Measurements from ENCODE around the gene SDHD. TPM values are rescaled to one million over a fixed set of nuclear protein-coding genes. Genes with fewer than 3 reads are reported as not detected.

Gene SDHD
- total RNA-seq, 1 experiment from 2014 or later = 79.6 TPM

- no peak overlapping the region for H3K27ac ChIP-seq (ENCODE audit: insufficient read length, low read depth, low read length)
- no peak overlapping the region for H3K4me3 Mint-ChIP-seq
Measured at GRCh38 chr11:112049777-112050176, 36.9 kb upstream of the SDHD start.

More at GRCh38 chr11:112049777-112050176, 36.9 kb upstream of the SDHD start:
- no peaks in the 10 kb centered on the region for H3K27me3 ChIP-seq (ENCODE audit: insufficient read depth, low read length)
- H3K23ac ChIP-seq (ENCODE audit: insufficient read length, low read depth, low read length) = no peak overlapping the region
- H3K14ac ChIP-seq (ENCODE audit: insufficient read depth, low read length) = no peak overlapping the region
- H4K8ac ChIP-seq (replicated peaks; ENCODE audit: insufficient read length, low read depth, low read length) = no peak overlapping the region
- H3K36me3 Mint-ChIP-seq (ENCODE audit: insufficient read depth in 1 of 3, low read depth in 3 of 3) = peaks cover 58 to 88% (median 87%) of the 10 kb centered on the region in 3 experiments
- H4K20me1 ChIP-seq (ENCODE audit: control insufficient read depth, insufficient read depth, insufficient read length) = no peaks in the 10 kb centered on the region
- no peak overlapping the region for H3K18ac ChIP-seq (ENCODE audit: insufficient read length, low read depth, low read length)
- H2AK5ac ChIP-seq (ENCODE audit: insufficient read length, low read length) = no peak overlapping the region
- H3T11ph ChIP-seq (ENCODE audit: low read length) = no peak overlapping the region
- H4K91ac ChIP-seq (ENCODE audit: insufficient read length, low read depth, low read length) = no peak overlapping the region
- H3K9me3 ChIP-seq (ENCODE audit: control insufficient read depth, low read depth, low read length) = no peaks in the 10 kb centered on the region
- H4K5ac ChIP-seq (ENCODE audit: insufficient read length, low read depth, low read length) = no peak overlapping the region
- no peak overlapping the region for H2BK12ac ChIP-seq (ENCODE audit: insufficient read length, low read depth, low read length)
- no peak overlapping the region for H3K27ac Mint-ChIP-seq
- no peaks in the 10 kb centered on the region for H3K79me1 ChIP-seq (ENCODE audit: insufficient read depth, low read depth, low read length, poor library complexity, severe bottlenecking)
- H2BK5ac ChIP-seq (ENCODE audit: insufficient read length, low read length) = no peak overlapping the region
- H3K56ac ChIP-seq (ENCODE audit: insufficient read length, low read depth, low read length) = no peak overlapping the region
- no peak overlapping the region for H3K9ac ChIP-seq (ENCODE audit: extremely low read depth, insufficient read length, low read length)
- H3K4ac ChIP-seq (ENCODE audit: low read depth, low read length) = no peak overlapping the region
- no peak for DNase-seq
- H3K9me3 Mint-ChIP-seq = no peaks in the 10 kb centered on the region
- H2BK15ac ChIP-seq (ENCODE audit: low read depth, low read length) = no peak overlapping the region
- no peak overlapping the region for H2BK120ac ChIP-seq (ENCODE audit: low read depth, low read length, poor library complexity, severe bottlenecking)
- H3K79me2 ChIP-seq (ENCODE audit: insufficient read depth, low read length) = no peaks in the 10 kb centered on the region
- TF ChIP-seq CTCF (conservative IDR thresholded peaks at IDR 0.05) = no peak
- no peaks in the 10 kb centered on the region for H3K23me2 ChIP-seq (ENCODE audit: insufficient read length, low read depth, low read length, poor library complexity, severe bottlenecking)
- H2AFZ ChIP-seq (ENCODE audit: low read length) = no peak overlapping the region
- no peaks in the 10 kb centered on the region for H3K4me1 Mint-ChIP-seq
- WGBS (ENCODE audit: extremely low coverage, insufficient read length, low lambda C conversion rate) = no CpG with 5 or more reads among the region's 2 CpGs
- no peak overlapping the region for H3K4me2 ChIP-seq (ENCODE audit: insufficient read depth, insufficient read length, low read length)
- no peak overlapping the region for H2BK20ac ChIP-seq (ENCODE audit: low read depth, low read length, poor library complexity, severe bottlenecking)
- no peaks in the 10 kb centered on the region for H3K4me1 ChIP-seq (ENCODE audit: insufficient read depth, low read length)
- H3K27me3 Mint-ChIP-seq (ENCODE audit: low read depth) = no peaks in the 10 kb centered on the region
